Adipocyte (in vitro differentiated cells): Measurements from ENCODE around the gene APOD.

Experiments
- DNase-seq: peaks from one replicate; pipeline ENCODE4 v3.0.0-alpha.2; 2015; ENCODE audit warnings: low read depth
- H3K27me3 ChIP-seq: replicated peaks from 2 replicates; pipeline ENCODE4 v1.7.0; 2013; ENCODE audit warnings: mild to moderate bottlenecking, low read length, moderate library complexity; ENCODE audit not compliant: control insufficient read depth, insufficient read depth
- H3K36me3 ChIP-seq: 2 replicates; pipeline ENCODE4 v1.7.0; 2013; ENCODE audit warnings: low read length, mild to moderate bottlenecking, moderate library complexity; ENCODE audit not compliant: control insufficient read depth, insufficient read depth, severe bottlenecking
- H3K4me1 ChIP-seq: 2 replicates; pipeline ENCODE4 v1.7.0; 2013; ENCODE audit warnings: mild to moderate bottlenecking, low read length, moderate library complexity; ENCODE audit not compliant: control insufficient read depth, insufficient read depth
- H3K4me3 ChIP-seq: 2 replicates; pipeline ENCODE4 v1.7.0; 2013; ENCODE audit warnings: mild to moderate bottlenecking, low read length, moderate library complexity
- H3K9ac ChIP-seq: 2 replicates; pipeline ENCODE4 v1.7.0; 2013; ENCODE audit warnings: mild to moderate bottlenecking, low read length, moderate library complexity
- H3K9me3 ChIP-seq: 2 replicates; pipeline ENCODE4 v1.7.0; 2013; ENCODE audit warnings: mild to moderate bottlenecking, low read length, moderate library complexity; ENCODE audit not compliant: control insufficient read depth

Gene APOD

DNA sequence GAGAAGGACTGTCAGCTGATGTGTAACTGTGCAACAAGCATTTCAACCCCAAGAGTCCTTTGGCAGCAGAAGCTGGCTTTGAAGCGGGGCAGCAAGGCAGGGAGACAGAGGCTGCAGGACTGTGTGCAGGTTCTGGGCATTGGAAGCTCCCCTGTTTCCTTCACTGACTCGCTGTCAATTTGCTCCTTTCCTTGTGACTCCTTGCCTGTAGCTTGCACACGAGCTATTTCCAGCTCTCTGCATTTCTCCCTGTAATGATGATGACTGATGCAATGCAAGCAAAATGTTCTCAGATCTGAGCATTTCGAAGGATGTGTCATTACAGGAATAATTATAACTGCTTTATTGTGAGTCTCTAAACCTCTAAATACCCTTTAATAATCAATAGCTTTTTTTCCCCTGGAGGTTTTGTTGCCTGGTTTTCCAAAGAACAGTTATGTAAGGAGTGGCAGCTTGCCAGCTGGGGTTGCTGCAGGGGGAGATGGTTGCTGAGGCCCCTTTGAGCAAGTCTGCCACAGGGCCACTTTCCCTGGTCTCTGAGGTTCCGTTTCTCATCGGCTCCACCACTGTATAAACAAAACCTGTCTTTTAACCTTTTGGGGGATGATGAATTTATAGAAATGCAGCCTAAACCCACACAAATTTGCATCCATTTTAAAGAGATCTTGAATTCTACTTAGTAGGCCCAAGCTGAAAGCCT, 2.8 kb downstream of the APOD start:
- H3K4me3 ChIP-seq = peak overlapping the region; percentile 25
- H3K9me3 ChIP-seq = no peaks in the 10 kb centered on the region
- no peaks in the 10 kb centered on the region for H3K27me3 ChIP-seq
- H3K36me3 ChIP-seq = peaks cover 9% of the 10 kb centered on the region
- peak overlapping the region; percentile 70 for H3K9ac ChIP-seq
- H3K4me1 ChIP-seq = peaks cover 37% of the 10 kb centered on the region
- DNase-seq = peak; percentile 77

GRCh38 chr3:195579281-195579680, 4.5 kb downstream of the APOD start:
- peaks cover 11% of the 10 kb centered on the region for H3K36me3 ChIP-seq

DNA sequence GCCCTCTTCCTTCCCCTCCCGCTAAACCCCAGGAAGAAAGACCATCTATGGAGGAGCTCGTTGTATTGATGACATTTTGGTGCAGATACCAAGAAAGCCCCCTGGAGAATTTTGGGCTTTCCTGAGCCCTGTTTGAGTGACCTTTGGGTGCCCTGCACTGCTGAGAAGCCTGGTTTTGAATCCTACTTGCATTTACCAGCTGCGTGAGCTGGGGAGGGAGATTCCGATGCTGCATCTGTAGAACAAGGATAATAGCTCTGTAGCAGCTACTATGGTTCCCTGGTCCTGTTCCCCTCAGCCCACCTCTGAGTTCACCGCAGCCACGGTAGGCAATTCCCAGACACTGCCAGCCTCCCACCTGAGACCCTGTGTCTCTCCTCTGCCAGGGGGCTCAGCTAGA, 5.2 kb downstream of the APOD start:
- Histone ChIP-seq H3K4me3 (no peak overlapping the region), H3K4me1 (peaks cover 28% of the 10 kb centered on the region), H3K9me3 (peaks cover 5% of the 10 kb centered on the region), H3K36me3 (peaks cover 13% of the 10 kb centered on the region), H3K9ac (no peak overlapping the region), H3K27me3 (no peaks in the 10 kb centered on the region)
- DNase-seq = no peak

More at GRCh38 chr3:195579281-195579680, 4.5 kb downstream of the APOD start:
- peaks cover 5% of the 10 kb centered on the region for H3K9me3 ChIP-seq
- no peak overlapping the region for H3K4me3 ChIP-seq
- no peak for DNase-seq
- no peaks in the 10 kb centered on the region for H3K27me3 ChIP-seq
- peaks cover 35% of the 10 kb centered on the region for H3K4me1 ChIP-seq
- no peak overlapping the region for H3K9ac ChIP-seq

DNA sequence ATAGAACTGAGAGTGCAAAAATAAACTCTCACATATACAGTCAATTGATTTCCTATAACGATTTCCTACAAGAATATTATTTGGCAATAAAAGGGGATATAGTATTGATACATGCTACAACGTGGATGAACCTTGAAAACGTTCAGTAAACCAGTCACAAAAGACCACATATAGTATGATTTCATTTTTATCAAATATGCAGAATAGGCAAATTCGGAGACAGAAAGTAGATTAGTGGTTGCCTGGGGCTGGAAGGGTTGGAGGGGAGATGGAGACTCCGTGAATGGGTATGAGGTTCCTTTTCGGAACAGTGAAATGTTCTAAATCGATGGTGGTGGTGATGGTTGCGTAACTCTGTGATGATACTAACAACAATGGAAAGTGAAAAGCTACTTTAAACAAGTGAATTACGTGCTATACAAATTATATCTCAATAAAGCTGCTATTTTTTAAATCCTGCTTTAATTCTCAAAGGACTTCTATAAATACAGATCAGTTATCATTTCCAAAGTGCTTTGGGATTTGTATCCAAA, 6.0 kb downstream of the APOD start:
- no peaks in the 10 kb centered on the region for H3K27me3 ChIP-seq
- peaks cover 5% of the 10 kb centered on the region for H3K9me3 ChIP-seq
- peaks cover 20% of the 10 kb centered on the region for H3K4me1 ChIP-seq
- H3K9ac ChIP-seq = no peak overlapping the region
- DNase-seq = no peak
- peaks cover 22% of the 10 kb centered on the region for H3K36me3 ChIP-seq
- no peak overlapping the region for H3K4me3 ChIP-seq

DNA sequence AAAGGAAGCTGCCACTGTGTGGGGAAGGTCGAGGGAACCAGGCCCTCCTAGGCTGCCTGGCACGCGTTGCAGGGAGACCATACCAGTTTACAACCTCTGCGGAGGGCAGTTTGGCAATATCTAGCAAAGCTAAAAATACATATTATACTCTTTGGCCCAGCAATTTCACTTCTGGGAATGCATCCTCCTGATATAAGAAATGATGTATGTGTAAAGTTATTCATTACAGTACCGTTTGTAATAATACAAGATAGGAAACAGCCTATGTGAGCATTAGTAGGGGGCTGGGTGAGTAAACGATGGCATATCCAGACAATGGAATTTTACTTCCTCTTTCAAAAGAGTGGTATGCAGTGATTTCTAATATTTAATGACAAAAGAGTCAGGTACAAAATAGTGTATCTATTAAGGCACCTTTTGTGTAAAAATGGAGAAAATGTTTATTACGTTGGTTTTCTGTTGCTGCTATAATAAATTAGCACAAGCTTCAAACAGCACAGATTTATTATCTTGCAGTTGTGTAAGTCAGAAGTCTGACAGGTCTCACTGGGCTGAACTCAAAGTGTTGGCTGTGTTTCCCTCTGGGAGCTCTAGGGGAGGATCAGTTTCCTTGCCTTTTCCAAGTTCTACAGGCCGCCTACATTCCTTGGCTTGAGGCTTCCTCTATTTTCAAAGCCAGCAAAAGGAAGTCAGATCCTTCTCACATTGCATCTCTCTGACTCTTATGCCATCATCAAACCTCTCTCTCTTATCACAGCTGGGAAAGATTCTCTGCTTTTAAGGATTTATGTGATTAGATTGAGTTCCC, 9.0 kb downstream of the APOD start:
- H3K27me3 ChIP-seq = no peaks in the 10 kb centered on the region
- no peak overlapping the region for H3K9ac ChIP-seq
- peaks cover 5% of the 10 kb centered on the region for H3K9me3 ChIP-seq
- no peak overlapping the region for H3K4me3 ChIP-seq
- no peak for DNase-seq
- no peaks in the 10 kb centered on the region for H3K4me1 ChIP-seq
- peaks cover 36% of the 10 kb centered on the region for H3K36me3 ChIP-seq

- Histone ChIP-seq H3K36me3 (peaks cover 36% of the 10 kb centered on the region), H3K27me3 (no peaks in the 10 kb centered on the region), H3K9ac (no peak overlapping the region), H3K4me1 (no peaks in the 10 kb centered on the region), H3K9me3 (peaks cover 5% of the 10 kb centered on the region), H3K4me3 (no peak overlapping the region)
- no peak for DNase-seq
Measured at GRCh38 chr3:195573611-195574496, 9.9 kb downstream of the APOD start.

DNA sequence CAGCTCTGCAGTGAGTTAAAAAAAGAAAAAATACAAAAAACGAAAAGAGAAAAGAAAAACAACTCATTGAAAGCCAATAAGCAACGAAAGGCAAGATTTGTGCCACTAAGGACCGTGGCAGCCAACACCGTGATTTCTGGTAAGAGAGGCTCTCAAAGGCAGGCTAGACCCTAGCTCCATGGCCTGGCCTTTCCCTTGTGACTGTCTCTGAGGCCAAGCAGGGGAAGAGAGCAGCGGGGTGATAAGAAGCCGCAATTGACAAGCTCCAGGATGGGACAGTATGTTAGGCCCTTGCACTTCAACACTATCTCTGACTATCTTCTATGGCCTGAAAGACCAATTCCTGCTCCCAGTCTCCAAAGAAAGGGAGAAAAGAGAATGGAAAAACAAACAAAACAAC, 12.4 kb downstream of the APOD start:
- Histone ChIP-seq H3K4me1 (peaks cover 7% of the 10 kb centered on the region), H3K36me3 (peaks cover 29% of the 10 kb centered on the region), H3K27me3 (peaks cover 5% of the 10 kb centered on the region), H3K4me3 (no peak overlapping the region), H3K9me3 (peaks cover 5% of the 10 kb centered on the region), H3K9ac (no peak overlapping the region)
- no peak for DNase-seq

DNA sequence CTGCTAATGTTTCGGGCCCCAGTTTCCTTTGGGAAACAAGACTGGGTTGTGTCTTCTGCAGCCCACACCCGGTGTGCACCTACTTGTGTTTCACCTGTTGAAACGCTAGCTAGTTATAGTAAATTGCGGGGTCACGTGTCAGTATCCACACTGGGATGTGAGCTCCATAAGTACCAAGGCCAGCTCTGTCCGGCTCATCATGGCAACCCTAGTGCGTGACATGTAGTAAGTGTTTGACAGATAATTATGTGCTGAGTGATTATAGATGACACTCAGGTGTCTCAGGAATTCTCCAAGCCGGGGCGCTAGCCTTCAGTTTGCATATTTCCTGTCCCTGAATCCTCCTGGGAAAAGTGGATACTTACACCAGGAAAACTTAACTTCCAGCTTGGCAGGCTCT, 12.8 kb downstream of the APOD start:
- Histone ChIP-seq H3K36me3 (peaks cover 26% of the 10 kb centered on the region), H3K27me3 (peaks cover 5% of the 10 kb centered on the region), H3K4me3 (no peak overlapping the region), H3K9ac (no peak overlapping the region), H3K4me1 (peaks cover 8% of the 10 kb centered on the region), H3K9me3 (peaks cover 5% of the 10 kb centered on the region)
- no peak for DNase-seq

DNA sequence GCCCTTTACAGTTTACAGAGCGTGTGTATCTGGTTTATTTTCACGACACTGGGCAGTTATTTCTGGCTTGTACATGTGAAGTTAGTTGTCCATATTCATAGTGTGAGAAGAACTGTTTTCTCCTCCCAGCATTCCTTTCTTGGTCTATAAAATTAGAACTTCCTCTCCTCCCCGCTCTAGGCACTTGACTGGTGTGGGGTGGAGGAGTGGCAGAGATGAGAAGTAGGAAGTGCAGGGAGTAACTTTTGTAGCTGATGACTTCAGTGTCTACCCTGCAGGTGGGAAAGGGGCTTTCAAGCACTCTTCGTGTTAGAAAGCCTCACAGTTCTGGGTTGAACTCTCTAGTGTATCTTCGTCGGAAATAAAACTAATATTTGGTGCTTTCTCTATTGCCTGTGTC, 13.4 kb downstream of the APOD start:
- Histone ChIP-seq H3K9ac (no peak overlapping the region), H3K9me3 (peaks cover 5% of the 10 kb centered on the region), H3K36me3 (peaks cover 25% of the 10 kb centered on the region), H3K4me3 (no peak overlapping the region), H3K4me1 (peaks cover 8% of the 10 kb centered on the region), H3K27me3 (peaks cover 5% of the 10 kb centered on the region)
- DNase-seq = no peak

GRCh38 chr3:195568630-195569029, 15.1 kb downstream of the APOD start:
- no peak overlapping the region for H3K4me3 ChIP-seq
- peaks cover 23% of the 10 kb centered on the region for H3K36me3 ChIP-seq
- H3K9ac ChIP-seq = no peak overlapping the region
- H3K27me3 ChIP-seq = peaks cover 5% of the 10 kb centered on the region
- no peak for DNase-seq
- no peaks in the 10 kb centered on the region for H3K9me3 ChIP-seq
- H3K4me1 ChIP-seq = peaks cover 8% of the 10 kb centered on the region

DNA sequence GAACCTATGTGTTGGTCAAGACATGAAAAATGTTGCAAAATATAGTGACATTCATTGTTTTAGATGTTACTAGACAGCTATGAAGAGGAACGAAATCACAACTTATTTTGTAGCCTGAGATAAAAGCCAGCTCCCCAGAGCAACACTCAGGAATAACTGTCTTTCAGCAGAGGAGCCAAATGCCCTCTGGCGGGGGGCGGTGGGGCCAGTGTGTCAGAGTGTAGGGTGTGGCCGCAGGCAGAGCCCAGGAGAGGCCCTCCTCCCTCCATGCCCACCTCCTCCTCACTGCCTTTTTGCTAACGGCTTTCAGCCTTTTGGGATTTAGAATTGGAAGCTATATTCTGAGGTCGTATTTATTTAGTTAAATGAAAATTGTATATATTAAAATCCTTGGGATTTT, 16.9 kb downstream of the APOD start:
- DNase-seq = no peak
- Histone ChIP-seq H3K27me3 (peaks cover 5% of the 10 kb centered on the region), H3K4me3 (no peak overlapping the region), H3K9me3 (no peaks in the 10 kb centered on the region), H3K9ac (no peak overlapping the region), H3K36me3 (peaks cover 8% of the 10 kb centered on the region), H3K4me1 (peaks cover 16% of the 10 kb centered on the region)
